SK-N-SH (cell line): ENCODE data around the gene FAM221B.

Experiments
- EP300 ChIP-seq, 2 experiments: IDR thresholded peaks; 2 replicates each; pipeline versions ENCODE4 v1.4.0 to v1.6.1; 2012; ENCODE audit warnings: borderline replicate concordance in 1 of 2, low read depth in 1 of 2, low read length in 1 of 2
- JUND ChIP-seq: IDR thresholded peaks from 2 replicates; pipeline ENCODE4 v1.4.0; 2012
- MEF2A ChIP-seq: IDR thresholded peaks from 2 replicates; pipeline ENCODE4 v1.4.0; 2012; ENCODE audit warnings: low read depth, borderline replicate concordance
- MXI1 ChIP-seq: IDR thresholded peaks from 2 replicates; pipeline ENCODE4 v1.6.1; 2012; ENCODE audit warnings: mild to moderate bottlenecking, low read depth, low read length, improper control_type of control experiment
- NFIC ChIP-seq: IDR thresholded peaks from 2 replicates; pipeline ENCODE4 v1.4.0; 2012; ENCODE audit warnings: borderline replicate concordance
- RAD21 ChIP-seq: IDR thresholded peaks from 2 replicates; pipeline ENCODE4 v1.6.1; 2012; ENCODE audit warnings: mild to moderate bottlenecking, low read length
- TF ChIP-seq, protein P1 (sequence below): fragments of 200-600 bp; sonication (generic); IDR thresholded peaks from 2 replicates; pipeline ENCODE4 v1.6.1; 2017; ENCODE audit warnings: antibody characterized with exemption, mild to moderate bottlenecking, moderate library complexity
- TF ChIP-seq, protein P2 (sequence below): IDR thresholded peaks from 2 replicates; pipeline ENCODE4 v1.4.0; 2012; ENCODE audit warnings: low read depth

DNA sequence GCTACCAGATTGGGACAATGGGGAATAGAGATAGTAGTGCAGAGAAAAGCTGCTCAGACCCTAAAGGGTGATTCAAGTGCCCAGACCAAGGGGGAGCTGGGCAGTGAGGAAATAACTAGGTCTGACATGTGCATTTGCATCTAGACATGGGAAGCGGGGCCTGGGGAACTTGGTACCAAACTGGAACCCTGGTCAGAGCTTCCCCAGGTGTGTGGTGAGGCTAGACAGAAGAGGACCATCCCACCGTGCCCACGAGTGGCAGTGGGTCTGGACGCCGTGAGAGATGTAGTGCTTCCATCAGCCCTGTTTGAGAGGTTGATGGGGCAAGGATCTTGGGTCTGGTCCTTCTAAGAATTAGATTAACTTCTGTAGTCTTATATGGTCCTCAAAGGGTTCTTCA is 8.1 kb upstream of the FAM221B start:
- TF ChIP-seq, protein P1, sequence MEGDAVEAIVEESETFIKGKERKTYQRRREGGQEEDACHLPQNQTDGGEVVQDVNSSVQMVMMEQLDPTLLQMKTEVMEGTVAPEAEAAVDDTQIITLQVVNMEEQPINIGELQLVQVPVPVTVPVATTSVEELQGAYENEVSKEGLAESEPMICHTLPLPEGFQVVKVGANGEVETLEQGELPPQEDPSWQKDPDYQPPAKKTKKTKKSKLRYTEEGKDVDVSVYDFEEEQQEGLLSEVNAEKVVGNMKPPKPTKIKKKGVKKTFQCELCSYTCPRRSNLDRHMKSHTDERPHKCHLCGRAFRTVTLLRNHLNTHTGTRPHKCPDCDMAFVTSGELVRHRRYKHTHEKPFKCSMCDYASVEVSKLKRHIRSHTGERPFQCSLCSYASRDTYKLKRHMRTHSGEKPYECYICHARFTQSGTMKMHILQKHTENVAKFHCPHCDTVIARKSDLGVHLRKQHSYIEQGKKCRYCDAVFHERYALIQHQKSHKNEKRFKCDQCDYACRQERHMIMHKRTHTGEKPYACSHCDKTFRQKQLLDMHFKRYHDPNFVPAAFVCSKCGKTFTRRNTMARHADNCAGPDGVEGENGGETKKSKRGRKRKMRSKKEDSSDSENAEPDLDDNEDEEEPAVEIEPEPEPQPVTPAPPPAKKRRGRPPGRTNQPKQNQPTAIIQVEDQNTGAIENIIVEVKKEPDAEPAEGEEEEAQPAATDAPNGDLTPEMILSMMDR: no peak
- no peak for TF ChIP-seq RAD21
- no peak for TF ChIP-seq JUND
- no peak for TF ChIP-seq MEF2A
- TF ChIP-seq MXI1: no peak
- no peak for TF ChIP-seq EP300 (IDR thresholded peaks at IDR 0.05; ENCODE audit: borderline replicate concordance in 1 of 2, low read depth in 1 of 2, low read length in 1 of 2)
- TF ChIP-seq NFIC: no peak
- TF ChIP-seq, protein P2, sequence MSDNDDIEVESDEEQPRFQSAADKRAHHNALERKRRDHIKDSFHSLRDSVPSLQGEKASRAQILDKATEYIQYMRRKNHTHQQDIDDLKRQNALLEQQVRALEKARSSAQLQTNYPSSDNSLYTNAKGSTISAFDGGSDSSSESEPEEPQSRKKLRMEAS: no peak
